Kidney (tissue), 14 donors: ENCODE measurements around the gene ACOX2. TPM values are rescaled to one million over a fixed set of nuclear protein-coding genes. Genes with fewer than 3 reads are reported as not detected.

ENCODE experiments used
- DNase-seq, 5 donors: peaks; one replicate each; pipeline ENCODE4 v3.0.0-alpha.2; 2013 to 2020
- FAIRE-seq: peaks from 2 replicates; lab custom pipeline; 2012; peaks lifted over from hg19 to GRCh38; lab: Jason Lieb, UNC
- H3K27ac ChIP-seq, 2 donors: one replicate each; pipeline ENCODE4 v1.7.0; 2013; ENCODE audit warnings: low read depth in 2 of 2, low read length in 2 of 2, inconsistent platforms in 1 of 2
- H3K27me3 ChIP-seq: one replicate; pipeline ENCODE4 v1.7.1; 2013; ENCODE audit warnings: low read length, inconsistent platforms; ENCODE audit not compliant: control insufficient read depth, insufficient read depth
- H3K36me3 ChIP-seq, 3 donors: one replicate each; pipeline versions ENCODE4 v1.7.0 to v1.7.1; 2013; ENCODE audit warnings: low read length in 3 of 3, control low read depth in 1 of 3, inconsistent platforms in 1 of 3; ENCODE audit not compliant: insufficient read depth in 3 of 3, control insufficient read depth in 2 of 3
- H3K4me1 ChIP-seq, 3 donors: one replicate each; pipeline versions ENCODE4 v1.7.0 to v1.7.1; 2013; ENCODE audit warnings: low read length in 3 of 3, inconsistent platforms in 1 of 3, low read depth in 1 of 3; ENCODE audit not compliant: control insufficient read depth in 2 of 3, insufficient read depth in 2 of 3
- H3K4me3 ChIP-seq, 3 donors: one replicate each; pipeline versions ENCODE4 v1.7.0 to v1.8.1; 2013; ENCODE audit warnings: low read length in 3 of 3, control low read depth in 1 of 3, inconsistent platforms in 1 of 3
- H3K9ac ChIP-seq, 3 donors: one replicate each; pipeline versions ENCODE4 v1.7.0 to v1.7.1; 2013; ENCODE audit warnings: low read length in 3 of 3, control low read depth in 1 of 3, inconsistent platforms in 1 of 3
- H3K9me3 ChIP-seq, 3 donors: one replicate each; pipeline versions ENCODE4 v1.7.0 to v1.7.1; 2013; ENCODE audit warnings: low read length in 3 of 3, control low read depth in 1 of 3, inconsistent platforms in 1 of 3; ENCODE audit not compliant: control insufficient read depth in 2 of 3, insufficient read depth in 1 of 3
- CTCF ChIP-seq: IDR thresholded peaks from 3 replicates; pipeline ENCODE4 v1.5.1; 2012; ENCODE audit warnings: mild to moderate bottlenecking, moderate library complexity, borderline replicate concordance; ENCODE audit not compliant: insufficient read depth; ENCODE audit errors: extremely low read depth
- intact Hi-C: fragments of 100-400 bp; cut with DNase I; formaldehyde crosslinking; loops from one replicate; pipeline ENCODE4 v1.11.1; 2022
- polyA plus RNA-seq: library from polyadenylated mRNA; stranded (reverse); fragments of 350-450 nt; fragmentation: Illumina TruSeq; extraction: RNeasy Lipid Tissue Mini Kit (QIAGEN cat#74804); gene quantifications from one replicate; pipeline ENCODE4 v1.2.3, GENCODE V29; 2014; ENCODE audit warnings: low read depth, low replicate concordance; ENCODE audit not compliant: insufficient read depth
- total RNA-seq: library from RNA; stranded (reverse); fragmentation: NEBNext Ultra II Directional; extraction: Animal tissue kit (Norgen Biotek cat#: 25700); gene quantifications from one replicate; pipeline ENCODE4 v1.2.1, GENCODE V29; 2021
- donor health status: control.
- donor health status: control.
- donor health status: control.
- donor health status: control.
- donor health status: control.
- donor health status: DM: yes; HTN: yes; CAD: no.
- donor health status: Normal renal cell carcinoma (clear cell type).

The ACOX2 gene
- total and polyA plus RNA-seq, 2 donors from 2014 or later, result 18.6 to 85.5 TPM

DNA sequence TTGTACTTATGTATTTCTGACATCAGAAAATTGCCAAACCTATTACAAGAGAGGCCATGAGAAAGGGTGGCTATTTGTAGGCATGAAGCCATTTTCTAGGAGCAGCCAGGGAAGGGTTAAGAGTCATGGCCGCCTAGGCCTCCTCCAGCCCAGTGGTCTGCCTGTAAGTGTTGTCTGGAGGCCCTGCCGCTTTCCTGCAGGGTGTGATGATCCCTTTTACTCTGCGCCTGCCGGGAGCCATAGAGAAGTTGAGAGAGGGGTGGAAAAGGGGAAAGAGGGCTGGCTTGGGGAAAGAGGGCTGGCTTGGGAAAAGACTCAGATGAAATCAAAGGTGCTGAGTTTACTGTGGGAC lies 74.2 kb downstream of the ACOX2 start:
- Histone ChIP-seq H3K27ac (no peak overlapping the region), H3K4me3 (no peak overlapping the region), H3K36me3 (no peaks in the 10 kb centered on the region), H3K9me3 (no peaks in the 10 kb centered on the region), H3K27me3 (no peaks in the 10 kb centered on the region), H3K9ac (no peak overlapping the region), H3K4me1 (peaks cover 0 to 5% (median 4%) of the 10 kb centered on the region in 3 donors)
- TF ChIP-seq CTCF, result no peak
- intact Hi-C loops, result no loop called here
- DNase-seq (no peak), FAIRE-seq (no peak)

GRCh38 chr3:58459160-58459559 lies 77.8 kb downstream of the ACOX2 start:
- DNase-seq, result no peak
- no peaks in the 10 kb centered on the region for H3K36me3 ChIP-seq
- FAIRE-seq, result no peak
- no peak overlapping the region for H3K9ac ChIP-seq
- no peaks in the 10 kb centered on the region for H3K27me3 ChIP-seq
- no peak for TF ChIP-seq CTCF
- H3K4me3 ChIP-seq, result no peak overlapping the region
- H3K27ac ChIP-seq, result no peak overlapping the region
- intact Hi-C loops, result no loop called here
- H3K9me3 ChIP-seq, result peaks cover 0 to 9% (median 1%) of the 10 kb centered on the region in 3 donors
- peaks cover 0 to 5% (median 4%) of the 10 kb centered on the region in 3 donors for H3K4me1 ChIP-seq

Other genes with a start within 250 kb of the ACOX2 start
- gene RPP14, start 230.9 kb downstream of the ACOX2 start, total RNA-seq, result 14.9 TPM
- gene RPP14, start 230.9 kb downstream of the ACOX2 start, polyA plus RNA-seq, result 12.0 TPM
- 7.8 TPM for gene HTD2, start 230.7 kb downstream of the ACOX2 start, total RNA-seq
- 6.4 TPM for gene HTD2, start 230.7 kb downstream of the ACOX2 start, polyA plus RNA-seq
- 24.8 TPM for gene PXK, start 204.3 kb downstream of the ACOX2 start, total RNA-seq
- 21.6 TPM for gene PXK, start 204.3 kb downstream of the ACOX2 start, polyA plus RNA-seq
- 71.7 TPM for gene PDHB, start 103.4 kb downstream of the ACOX2 start, total RNA-seq
- gene PDHB, start 103.4 kb downstream of the ACOX2 start, polyA plus RNA-seq, result 138 TPM
- gene KCTD6, start 45.1 kb downstream of the ACOX2 start, total RNA-seq, result 19.0 TPM
- 24.5 TPM for gene KCTD6, start 45.1 kb downstream of the ACOX2 start, polyA plus RNA-seq
- gene FAM107A, start 40.2 kb upstream of the ACOX2 start, total RNA-seq, result 180 TPM
- gene FAM107A, start 40.2 kb upstream of the ACOX2 start, polyA plus RNA-seq, result 52.5 TPM
- 0.60 TPM for gene FAM3D, start 129.6 kb upstream of the ACOX2 start, total RNA-seq
- 0.41 TPM for gene FAM3D, start 129.6 kb upstream of the ACOX2 start, polyA plus RNA-seq